ENCODE measurements around the gene SLC66A2. TPM values are rescaled to one million over a fixed set of nuclear protein-coding genes. Genes with fewer than 3 reads are reported as not detected.

SLC66A2 gene
- total RNA-seq, 2 donors from 2014 or later, result 74.9 to 88.0 TPM

- H3K9me3 ChIP-seq, result no peaks in the 10 kb centered on the region
- intact Hi-C loops (cut with DNase I), result no loop called here
- H3K4me3 ChIP-seq, result no peak overlapping the region
- H3K27ac ChIP-seq, result no peak overlapping the region
- DNase-seq, result no peak
- no peaks in the 10 kb centered on the region for H3K4me1 ChIP-seq
- H3K36me3 ChIP-seq, result peaks cover 7% of the 10 kb centered on the region
- no peaks in the 10 kb centered on the region for H3K27me3 ChIP-seq
- no peak for TF ChIP-seq CTCF (IDR thresholded peaks at IDR 0.05)
- H3K9ac ChIP-seq (ENCODE audit: low read depth in 2 of 2, low read length in 2 of 2), result no peak overlapping the region
These were observed 49.8 kb downstream of the SLC66A2 start for GRCh38 chr18:79901665-79902064.

GRCh38 chr18:79900610-79901570, 50.6 kb downstream of the SLC66A2 start:
- Histone ChIP-seq H3K27ac (no peak overlapping the region), H3K4me3 (no peak overlapping the region), H3K36me3 (peaks cover 7% of the 10 kb centered on the region), H3K4me1 (no peaks in the 10 kb centered on the region), H3K9ac (ENCODE audit: low read depth in 2 of 2, low read length in 2 of 2) (no peak overlapping the region), H3K27me3 (no peaks in the 10 kb centered on the region), H3K9me3 (no peaks in the 10 kb centered on the region)
- no peak for TF ChIP-seq CTCF (IDR thresholded peaks at IDR 0.05)
- intact Hi-C loops (cut with DNase I), result no loop called here
- no peak for DNase-seq

- peaks cover 7% of the 10 kb centered on the region for H3K36me3 ChIP-seq
- no peaks in the 10 kb centered on the region for H3K9me3 ChIP-seq
- H3K9ac ChIP-seq (ENCODE audit: low read depth in 2 of 2, low read length in 2 of 2), result no peak overlapping the region
- TF ChIP-seq CTCF (IDR thresholded peaks at IDR 0.05), result no peak
- DNase-seq, result no peak
- no peak overlapping the region for H3K4me3 ChIP-seq
- no peak overlapping the region for H3K27ac ChIP-seq
- intact Hi-C loops (cut with DNase I), result no loop called here
- no peaks in the 10 kb centered on the region for H3K4me1 ChIP-seq
- no peaks in the 10 kb centered on the region for H3K27me3 ChIP-seq
These were observed 51.6 kb downstream of the SLC66A2 start for GRCh38 chr18:79899609-79900445.

- no peaks in the 10 kb centered on the region for H3K27me3 ChIP-seq
- no peaks in the 10 kb centered on the region for H3K9me3 ChIP-seq
- H3K4me3 ChIP-seq, result no peak overlapping the region
- H3K4me1 ChIP-seq, result no peaks in the 10 kb centered on the region
- intact Hi-C loops (cut with DNase I), result no loop called here
- H3K27ac ChIP-seq, result no peak overlapping the region
- H3K9ac ChIP-seq (ENCODE audit: low read depth in 2 of 2, low read length in 2 of 2), result no peak overlapping the region
- H3K36me3 ChIP-seq, result peaks cover 7% of the 10 kb centered on the region
- DNase-seq, result no peak
- no peak for TF ChIP-seq CTCF (IDR thresholded peaks at IDR 0.05)
These were observed 52.4 kb downstream of the SLC66A2 start for GRCh38 chr18:79898952-79899608.

GRCh38 chr18:79897940-79898625, 53.4 kb downstream of the SLC66A2 start:
- Histone ChIP-seq H3K27me3 (no peaks in the 10 kb centered on the region), H3K9ac (ENCODE audit: low read depth in 2 of 2, low read length in 2 of 2) (no peak overlapping the region), H3K4me3 (no peak overlapping the region), H3K4me1 (no peaks in the 10 kb centered on the region), H3K9me3 (no peaks in the 10 kb centered on the region), H3K27ac (no peak overlapping the region), H3K36me3 (peaks cover under 1% of the 10 kb centered on the region)
- intact Hi-C loops (cut with DNase I), result no loop called here
- no peak for TF ChIP-seq CTCF (IDR thresholded peaks at IDR 0.05)
- DNase-seq, result no peak

Measured in colonic mucosa (tissue), 4 donors.